ENCODE results near the gene NCOA7. TPM values are rescaled to one million over a fixed set of nuclear protein-coding genes. Genes with fewer than 3 reads are reported as not detected.

Gene NCOA7
- total RNA-seq, 1 experiment from 2014 or later = 37.3 TPM

DNA sequence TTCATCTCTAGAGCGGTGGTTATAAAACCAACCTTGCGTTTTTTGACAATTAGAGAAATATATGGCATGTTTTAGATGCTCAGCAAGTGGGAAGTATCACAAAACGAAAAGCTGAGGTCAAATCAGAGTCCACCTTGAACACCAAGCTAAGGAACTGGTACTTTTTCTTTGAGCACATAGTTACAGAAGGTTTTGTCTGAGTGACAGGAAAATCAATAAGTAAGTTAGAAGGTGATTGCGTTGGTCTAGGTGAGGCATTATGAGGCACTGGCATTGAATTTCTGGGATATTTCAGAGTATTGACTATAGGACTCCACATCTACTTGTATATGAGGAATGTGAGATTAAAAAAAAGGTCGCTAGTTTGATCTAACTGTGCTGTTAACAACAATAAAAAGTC, 165.2 kb downstream of the NCOA7 start:
- ATAC-seq = no peak
- POLR2A ChIA-PET = interaction anchor here (0.5 to 0.7 kb wide), 2 partner anchors 278 to 1344 kb away, joined by 3 to 7 read pairs; no protein-coding TSS in a partner anchor
- BruUV-seq (replicated peaks) = no TSS peak
- CTCF ChIA-PET = interaction anchor here (0.6 to 1.8 kb wide), 19 partner anchors 8 to 222 kb away, joined by 3 to 16 read pairs (median 4); partner anchors contain the start of gene NCOA7
- H3K4me1 ChIP-seq (ENCODE audit: control insufficient read depth, insufficient read depth, low read length) = peaks cover 23% of the 10 kb centered on the region
- H3K36me3 ChIP-seq (ENCODE audit: control insufficient read depth, insufficient read depth, low read length) = no peaks in the 10 kb centered on the region
- in situ Hi-C loops (cut with HindIII; ENCODE audit: low pct_unique_long_range_greater_than_20kb, low sequenced_read_pairs) = no loop called here
- no peak for DNase-seq (ENCODE audit: low read depth, low spot score)
- intact Hi-C loops (cut with micrococcal nuclease; ENCODE audit: unreplicated experiment) = loop anchor here (2.0 kb wide), 1 partner anchor 175 kb away; no protein-coding TSS in a partner anchor
- H3K9me3 ChIP-seq (ENCODE audit: control insufficient read depth, insufficient read depth, low read depth, low read length) = no peaks in the 10 kb centered on the region
- peak overlapping the region; percentile 81 for H3K27ac ChIP-seq (ENCODE audit: low read length)
- peak overlapping the region; percentile 72 to 87 for H3K4me3 ChIP-seq (ENCODE audit: low read depth in 2 of 2, low read length in 2 of 2)
- no peak for TF ChIP-seq SIN3A (IDR thresholded peaks at IDR 0.05; ENCODE audit: borderline replicate concordance, insufficient read depth, low read depth, low read length)
- H3K27me3 ChIP-seq (ENCODE audit: control insufficient read depth, insufficient read depth, low read length) = no peaks in the 10 kb centered on the region

DNA sequence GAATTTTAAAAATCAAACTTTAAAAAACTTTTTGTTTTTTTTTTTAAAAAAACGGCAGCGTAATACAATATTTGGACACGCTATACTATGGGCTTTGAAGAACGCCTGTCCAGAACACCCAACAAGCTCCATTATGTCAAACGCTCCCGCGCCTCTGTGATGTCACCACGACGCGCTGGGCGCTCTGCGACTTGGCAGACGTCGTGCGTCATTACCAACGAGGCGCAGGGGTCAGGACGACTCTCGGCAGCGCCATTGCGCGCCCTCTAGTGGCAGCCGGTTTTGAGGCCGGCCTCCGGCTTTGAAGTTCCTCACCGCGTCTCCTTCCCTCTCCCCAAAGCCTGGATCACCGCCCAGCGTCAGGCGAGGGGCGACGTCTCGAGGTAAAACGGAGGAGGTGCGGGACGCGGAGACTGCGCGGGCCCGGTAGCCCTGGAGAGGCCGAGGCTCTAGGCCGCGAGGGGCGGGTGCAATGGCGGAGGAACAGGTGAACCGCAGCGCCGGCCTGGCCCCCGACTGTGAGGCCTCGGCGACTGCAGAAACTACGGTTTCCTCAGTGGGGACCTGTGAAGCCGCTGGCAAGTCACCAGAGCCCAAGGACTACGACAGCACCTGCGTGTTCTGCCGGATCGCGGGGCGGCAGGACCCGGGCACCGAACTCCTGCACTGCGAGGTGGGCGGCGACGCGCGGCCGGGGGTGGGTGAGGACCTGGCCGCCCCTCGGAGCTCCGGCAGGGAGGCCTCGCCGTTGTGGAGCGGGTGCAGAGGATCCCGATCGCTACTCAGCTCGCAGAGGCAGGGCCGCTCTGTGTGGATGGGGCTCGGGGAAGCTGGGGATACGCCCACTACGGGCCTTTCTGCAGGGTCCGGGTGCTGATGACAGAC, 166.0 kb downstream of the NCOA7 start, which contains the start of gene HINT3:
Gene HINT3 (plus strand): TSS at position 265 of the 885 bp plus-strand sequence. CDS start 208 bp downstream, at position 473.
- POLR2A ChIA-PET = interaction anchor here (0.5 to 0.7 kb wide), 2 partner anchors 279 to 1343 kb away, joined by 3 to 7 read pairs; no protein-coding TSS in a partner anchor
- H3K27me3 ChIP-seq (ENCODE audit: control insufficient read depth, insufficient read depth, low read length) = no peaks in the 10 kb centered on the region
- H3K27ac ChIP-seq (ENCODE audit: low read length) = peak within 1 kb of the TSS; percentile 81
- TF ChIP-seq, protein P1, sequence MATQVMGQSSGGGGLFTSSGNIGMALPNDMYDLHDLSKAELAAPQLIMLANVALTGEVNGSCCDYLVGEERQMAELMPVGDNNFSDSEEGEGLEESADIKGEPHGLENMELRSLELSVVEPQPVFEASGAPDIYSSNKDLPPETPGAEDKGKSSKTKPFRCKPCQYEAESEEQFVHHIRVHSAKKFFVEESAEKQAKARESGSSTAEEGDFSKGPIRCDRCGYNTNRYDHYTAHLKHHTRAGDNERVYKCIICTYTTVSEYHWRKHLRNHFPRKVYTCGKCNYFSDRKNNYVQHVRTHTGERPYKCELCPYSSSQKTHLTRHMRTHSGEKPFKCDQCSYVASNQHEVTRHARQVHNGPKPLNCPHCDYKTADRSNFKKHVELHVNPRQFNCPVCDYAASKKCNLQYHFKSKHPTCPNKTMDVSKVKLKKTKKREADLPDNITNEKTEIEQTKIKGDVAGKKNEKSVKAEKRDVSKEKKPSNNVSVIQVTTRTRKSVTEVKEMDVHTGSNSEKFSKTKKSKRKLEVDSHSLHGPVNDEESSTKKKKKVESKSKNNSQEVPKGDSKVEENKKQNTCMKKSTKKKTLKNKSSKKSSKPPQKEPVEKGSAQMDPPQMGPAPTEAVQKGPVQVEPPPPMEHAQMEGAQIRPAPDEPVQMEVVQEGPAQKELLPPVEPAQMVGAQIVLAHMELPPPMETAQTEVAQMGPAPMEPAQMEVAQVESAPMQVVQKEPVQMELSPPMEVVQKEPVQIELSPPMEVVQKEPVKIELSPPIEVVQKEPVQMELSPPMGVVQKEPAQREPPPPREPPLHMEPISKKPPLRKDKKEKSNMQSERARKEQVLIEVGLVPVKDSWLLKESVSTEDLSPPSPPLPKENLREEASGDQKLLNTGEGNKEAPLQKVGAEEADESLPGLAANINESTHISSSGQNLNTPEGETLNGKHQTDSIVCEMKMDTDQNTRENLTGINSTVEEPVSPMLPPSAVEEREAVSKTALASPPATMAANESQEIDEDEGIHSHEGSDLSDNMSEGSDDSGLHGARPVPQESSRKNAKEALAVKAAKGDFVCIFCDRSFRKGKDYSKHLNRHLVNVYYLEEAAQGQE (IDR thresholded peaks at IDR 0.05; ENCODE audit: insufficient read depth in 1 of 2, low read depth in 2 of 2, low read length in 1 of 2) = 0 out of 4 replicates have a peak, but pooled peaks of 1 of the 2 experiments have one; percentile 45
- TF ChIP-seq, protein P2, sequence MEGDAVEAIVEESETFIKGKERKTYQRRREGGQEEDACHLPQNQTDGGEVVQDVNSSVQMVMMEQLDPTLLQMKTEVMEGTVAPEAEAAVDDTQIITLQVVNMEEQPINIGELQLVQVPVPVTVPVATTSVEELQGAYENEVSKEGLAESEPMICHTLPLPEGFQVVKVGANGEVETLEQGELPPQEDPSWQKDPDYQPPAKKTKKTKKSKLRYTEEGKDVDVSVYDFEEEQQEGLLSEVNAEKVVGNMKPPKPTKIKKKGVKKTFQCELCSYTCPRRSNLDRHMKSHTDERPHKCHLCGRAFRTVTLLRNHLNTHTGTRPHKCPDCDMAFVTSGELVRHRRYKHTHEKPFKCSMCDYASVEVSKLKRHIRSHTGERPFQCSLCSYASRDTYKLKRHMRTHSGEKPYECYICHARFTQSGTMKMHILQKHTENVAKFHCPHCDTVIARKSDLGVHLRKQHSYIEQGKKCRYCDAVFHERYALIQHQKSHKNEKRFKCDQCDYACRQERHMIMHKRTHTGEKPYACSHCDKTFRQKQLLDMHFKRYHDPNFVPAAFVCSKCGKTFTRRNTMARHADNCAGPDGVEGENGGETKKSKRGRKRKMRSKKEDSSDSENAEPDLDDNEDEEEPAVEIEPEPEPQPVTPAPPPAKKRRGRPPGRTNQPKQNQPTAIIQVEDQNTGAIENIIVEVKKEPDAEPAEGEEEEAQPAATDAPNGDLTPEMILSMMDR (IDR thresholded peaks at IDR 0.05) = peak; percentile 100
- TF ChIP-seq SIN3A (IDR thresholded peaks at IDR 0.05; ENCODE audit: borderline replicate concordance, insufficient read depth, low read depth, low read length) (peak; percentile 95), TCF7L2 (IDR thresholded peaks at IDR 0.05; ENCODE audit: low read depth, low read length) (peak; percentile 100), POLR2AphosphoS5 (IDR thresholded peaks at IDR 0.05; ENCODE audit: low read depth, low read length) (peak; percentile 86)
- ATAC-seq (peak; percentile 97), DNase-seq (ENCODE audit: low read depth, low spot score) (peak; percentile 92)
- H3K4me3 ChIP-seq (ENCODE audit: low read depth in 2 of 2, low read length in 2 of 2) = peak within 1 kb of the TSS; percentile 72 to 87
- H3K36me3 ChIP-seq (ENCODE audit: control insufficient read depth, insufficient read depth, low read length) = no peaks in the 10 kb centered on the region
- in situ Hi-C loops (cut with HindIII; ENCODE audit: low pct_unique_long_range_greater_than_20kb, low sequenced_read_pairs) = no loop called here
- intact Hi-C loops (cut with micrococcal nuclease; ENCODE audit: unreplicated experiment) = loop anchor here (2.0 kb wide), 1 partner anchor 176 kb away; no protein-coding TSS in a partner anchor
- H3K9me3 ChIP-seq (ENCODE audit: control insufficient read depth, insufficient read depth, low read depth, low read length) = no peaks in the 10 kb centered on the region
- CTCF ChIA-PET = interaction anchor here (0.5 to 1.8 kb wide), 22 partner anchors 8 to 1086 kb away, joined by 3 to 16 read pairs (median 4); partner anchors contain the start of gene NCOA7
- BruUV-seq (replicated peaks) = no TSS peak
- H3K4me1 ChIP-seq (ENCODE audit: control insufficient read depth, insufficient read depth, low read length) = peaks cover 23% of the 10 kb centered on the region

Measured in Panc1 (cell line).